Activated naive CD4-positive, alpha-beta T cell treated with anti-CD3 and anti-CD28 coated beads for 36 hours (primary cell): ENCODE measurements around the gene IL21. TPM values are rescaled to one million over a fixed set of nuclear protein-coding genes. Genes with fewer than 3 reads are reported as not detected.
"Not testable (repeated sequence)": the region's sequence is repeated elsewhere in the genome, so short reads cannot be mapped to it uniquely, and the experiment has no call there.

Source experiments
- CTCF ChIA-PET: fragments of 350-600 bp; sonication (Branson Sonifier 250); formaldehyde crosslinking; loops from one replicate; lab custom pipeline; 2021; ENCODE audit warnings: antibody characterized with exemption; lab: Charles Lee
- DNase-seq: peaks from one replicate; pipeline ENCODE4 v3.0.0-alpha.2; 2020
- H3K27ac Mint-ChIP-seq: one replicate; pipeline ENCODE4 v1.8.0; 2021; ENCODE audit warnings: mild to moderate bottlenecking, mixed read lengths
- H3K27me3 Mint-ChIP-seq: one replicate; pipeline ENCODE4 v1.8.0; 2021; ENCODE audit warnings: low read depth, mixed read lengths
- H3K36me3 Mint-ChIP-seq: one replicate; pipeline ENCODE4 v1.8.0; 2021; ENCODE audit warnings: low read depth, mixed read lengths
- H3K4me1 Mint-ChIP-seq: one replicate; pipeline ENCODE4 v1.8.0; 2021; ENCODE audit warnings: low read depth, mixed read lengths
- H3K4me3 Mint-ChIP-seq: one replicate; pipeline ENCODE4 v1.8.0; 2021; ENCODE audit warnings: mild to moderate bottlenecking, moderate library complexity, mixed read lengths
- H3K9me3 Mint-ChIP-seq: one replicate; pipeline ENCODE4 v1.8.0; 2021; ENCODE audit warnings: mixed read lengths
- intact Hi-C: fragments of 100-400 bp; cut with micrococcal nuclease; formaldehyde crosslinking; loops from one replicate; pipeline ENCODE4 v1.15.1; 2023
- total RNA-seq, 2 experiments: library from RNA; stranded (reverse); gene quantifications; one replicate each; pipeline ENCODE4 v1.2.3, GENCODE V29; 2021

IL21 gene
- total RNA-seq, 2 experiments from 2014 or later = 49.9 to 53.1 TPM

DNA sequence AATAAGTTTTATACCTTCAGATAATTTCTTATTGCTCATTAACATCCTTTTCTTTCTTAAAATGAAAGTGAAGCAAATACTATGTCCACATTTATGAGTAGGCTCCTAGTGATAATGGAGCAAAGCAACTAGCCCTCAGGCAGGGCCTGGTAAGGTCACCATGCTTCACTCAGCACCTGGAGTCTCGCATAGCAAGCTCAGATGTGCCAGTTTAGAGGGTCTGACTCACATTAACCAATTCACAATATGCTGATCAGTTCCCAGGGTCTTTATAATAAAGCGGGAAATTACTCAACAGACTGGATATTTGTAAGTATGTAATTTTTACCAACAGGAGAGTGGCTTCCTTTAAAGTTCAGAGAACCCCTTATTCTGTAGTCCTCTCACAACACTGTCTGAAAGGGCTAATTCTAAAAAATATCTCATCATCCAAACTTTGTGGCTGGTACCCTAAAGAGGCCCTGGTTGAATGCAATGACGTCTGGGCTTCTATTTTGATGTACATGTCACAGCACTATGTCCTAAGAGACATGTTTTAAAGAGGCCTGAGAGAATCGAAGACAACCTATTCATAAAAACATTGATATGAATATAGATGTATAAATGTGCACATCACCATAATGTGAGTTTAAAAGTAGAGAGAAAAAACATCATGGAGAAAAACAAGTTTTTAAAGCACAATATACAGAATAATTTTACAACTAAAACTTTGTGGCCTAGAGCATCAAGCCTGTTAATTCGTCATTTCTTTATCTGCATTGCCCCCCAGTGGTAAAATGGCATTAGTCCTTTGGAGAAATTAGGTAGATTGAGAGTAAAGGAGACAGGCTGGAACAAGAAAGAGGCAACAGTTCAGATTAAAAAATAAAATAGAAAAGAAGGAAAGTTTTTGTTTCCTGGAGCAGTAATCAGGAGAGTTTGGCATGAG is 44.3 kb downstream of the IL21 start:
- peak overlapping the region; percentile 91 for H3K27ac Mint-ChIP-seq
- peaks cover 4% of the 10 kb centered on the region for H3K9me3 Mint-ChIP-seq
- peak overlapping the region; percentile 19 for H3K4me3 Mint-ChIP-seq
- peaks cover 9% of the 10 kb centered on the region for H3K36me3 Mint-ChIP-seq
- H3K4me1 Mint-ChIP-seq = peaks cover 67% of the 10 kb centered on the region
- no peaks in the 10 kb centered on the region for H3K27me3 Mint-ChIP-seq
- CTCF ChIA-PET = interaction anchor here (0.8 to 4.5 kb wide), 35 partner anchors 9 to 676 kb away, joined by 3 to 66 read pairs (median 6); partner anchors contain the start of gene IL2
- intact Hi-C loops = loop anchor here (1.0 to 5.0 kb wide), 11 partner anchors 23 to 1206 kb away; partner anchors contain the start of gene CCNA2
- peak; percentile 65 for DNase-seq

DNA sequence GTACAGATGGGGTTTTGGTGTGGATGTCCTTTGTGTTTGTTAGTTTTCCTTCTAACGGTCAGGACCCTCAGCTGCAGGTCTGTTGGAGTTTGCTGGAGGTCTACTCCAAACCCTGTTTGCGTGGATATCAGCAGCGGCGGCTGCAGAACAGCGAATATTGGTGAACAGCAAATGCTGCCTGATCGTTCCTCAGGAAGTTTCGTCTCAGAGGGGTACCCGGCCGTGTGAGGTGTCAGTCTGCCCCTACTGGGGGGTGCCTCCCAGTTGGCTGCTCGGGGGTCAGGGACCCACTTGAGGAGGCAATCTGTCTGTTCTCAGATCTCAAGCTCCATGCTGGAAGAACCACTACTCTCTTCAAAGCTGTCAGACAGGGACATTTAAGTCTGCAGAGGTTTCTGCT is 46.5 kb downstream of the IL21 start:
- intact Hi-C loops, H3K4me3 Mint-ChIP-seq, CTCF ChIA-PET, H3K27me3 Mint-ChIP-seq, DNase-seq: not testable (repeated sequence)
- peak overlapping the region; percentile 36 for H3K27ac Mint-ChIP-seq
- H3K36me3 Mint-ChIP-seq = peaks cover 16% of the 10 kb centered on the region
- peaks cover 16% of the 10 kb centered on the region for H3K9me3 Mint-ChIP-seq
- H3K4me1 Mint-ChIP-seq = peaks cover 57% of the 10 kb centered on the region

GRCh38 chr4:122562449-122562848 is 58.4 kb downstream of the IL21 start:
- peaks cover 10% of the 10 kb centered on the region for H3K9me3 Mint-ChIP-seq
- H3K36me3 Mint-ChIP-seq = peaks cover 9% of the 10 kb centered on the region
- DNase-seq = no peak
- H3K27ac Mint-ChIP-seq = no peak overlapping the region
- intact Hi-C loops = no loop called here
- H3K4me3 Mint-ChIP-seq = no peak overlapping the region
- CTCF ChIA-PET = interaction anchor here (2.6 kb wide), 1 partner anchor 16 kb away, joined by 9 read pairs; no protein-coding TSS in a partner anchor
- H3K4me1 Mint-ChIP-seq = peaks cover 22% of the 10 kb centered on the region
- no peaks in the 10 kb centered on the region for H3K27me3 Mint-ChIP-seq

Other genes with a start within 250 kb of the IL21 start
- gene ADAD1, start 242.1 kb downstream of the IL21 start, total RNA-seq = not detected
- 100 to 1,000 TPM; 142 to 147 TPM for gene IL2, start 164.3 kb downstream of the IL21 start, total RNA-seq
- gene BBS12, start 111.6 kb upstream of the IL21 start, total RNA-seq = 1 to 10 TPM; 1.7 to 2.2 TPM
- 1 to 10 TPM in 1 of 2 experiments, under 1 TPM in 1; 0.79 to 1.2 TPM for gene FGF2, start 205.8 kb upstream of the IL21 start, total RNA-seq